Glomerular visceral epithelial cell (primary cell): Measurements from ENCODE around the gene SFRP2.
A peak's percentile ranks its signal among the peaks of the same experiment; 100 is the strongest.

Experiments
- DNase-seq: peaks from one replicate; pipeline ENCODE4 v3.0.0-alpha.2; 2016; ENCODE audit errors: extremely low spot score

The SFRP2 gene

DNA sequence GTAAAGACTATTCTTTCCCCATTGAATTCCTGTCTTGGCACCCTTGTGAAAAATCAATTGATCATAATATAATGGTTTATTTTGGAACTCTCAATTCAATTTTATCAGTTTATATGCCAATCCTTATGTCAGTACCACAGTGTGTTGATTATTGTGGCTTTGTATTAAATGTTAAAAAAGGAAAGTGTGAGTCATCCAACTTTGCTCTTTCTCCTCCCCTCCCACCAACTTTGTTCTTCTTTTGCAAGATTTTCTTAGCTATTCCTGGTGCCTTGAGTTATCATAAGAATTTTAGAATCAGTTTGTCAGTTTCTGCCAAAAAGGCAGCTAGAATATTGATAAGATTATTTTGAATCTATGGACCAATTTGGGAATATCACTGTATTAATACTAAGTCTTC, 17.8 kb downstream of the SFRP2 start:
- DNase-seq = no peak

DNA sequence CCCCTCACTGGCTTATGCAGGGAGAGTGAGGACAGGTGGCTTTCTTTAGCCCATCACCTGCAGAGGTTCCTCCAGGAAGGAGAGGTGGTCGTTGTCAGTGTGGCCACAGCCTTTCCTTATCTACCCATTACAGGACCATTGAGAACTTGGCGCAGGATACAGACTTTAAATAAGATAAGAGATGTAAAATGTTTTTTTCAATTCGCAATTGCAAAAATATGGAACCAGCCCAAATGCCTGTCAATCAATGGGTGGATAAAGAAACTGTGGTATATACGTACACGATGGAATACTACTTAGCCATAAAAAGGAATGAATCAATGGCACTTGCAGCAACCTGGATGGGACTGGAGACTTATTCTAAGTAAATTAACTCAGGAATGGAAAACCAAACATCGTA, 22.1 kb downstream of the SFRP2 start:
- no peak for DNase-seq

DNA sequence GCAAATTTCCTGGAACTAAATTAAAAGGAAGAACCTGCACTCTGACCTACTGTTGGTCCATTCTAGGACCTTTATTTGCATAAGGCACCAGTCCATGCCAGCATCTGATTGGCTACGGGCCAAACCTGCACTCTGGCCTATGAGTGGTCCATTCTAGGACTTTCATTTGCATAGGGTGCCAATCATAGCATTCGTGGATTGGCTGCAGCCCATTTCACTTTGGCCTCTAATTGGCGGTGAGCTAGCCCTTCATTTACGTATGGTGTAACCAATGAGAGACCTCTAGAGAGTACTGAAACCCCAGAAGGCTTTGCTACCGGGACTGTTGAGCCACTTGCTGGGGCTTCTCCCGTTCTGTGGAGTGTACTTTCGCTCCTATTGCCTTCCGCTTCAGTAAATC, 23.0 kb downstream of the SFRP2 start:
- DNase-seq = no peak

DNA sequence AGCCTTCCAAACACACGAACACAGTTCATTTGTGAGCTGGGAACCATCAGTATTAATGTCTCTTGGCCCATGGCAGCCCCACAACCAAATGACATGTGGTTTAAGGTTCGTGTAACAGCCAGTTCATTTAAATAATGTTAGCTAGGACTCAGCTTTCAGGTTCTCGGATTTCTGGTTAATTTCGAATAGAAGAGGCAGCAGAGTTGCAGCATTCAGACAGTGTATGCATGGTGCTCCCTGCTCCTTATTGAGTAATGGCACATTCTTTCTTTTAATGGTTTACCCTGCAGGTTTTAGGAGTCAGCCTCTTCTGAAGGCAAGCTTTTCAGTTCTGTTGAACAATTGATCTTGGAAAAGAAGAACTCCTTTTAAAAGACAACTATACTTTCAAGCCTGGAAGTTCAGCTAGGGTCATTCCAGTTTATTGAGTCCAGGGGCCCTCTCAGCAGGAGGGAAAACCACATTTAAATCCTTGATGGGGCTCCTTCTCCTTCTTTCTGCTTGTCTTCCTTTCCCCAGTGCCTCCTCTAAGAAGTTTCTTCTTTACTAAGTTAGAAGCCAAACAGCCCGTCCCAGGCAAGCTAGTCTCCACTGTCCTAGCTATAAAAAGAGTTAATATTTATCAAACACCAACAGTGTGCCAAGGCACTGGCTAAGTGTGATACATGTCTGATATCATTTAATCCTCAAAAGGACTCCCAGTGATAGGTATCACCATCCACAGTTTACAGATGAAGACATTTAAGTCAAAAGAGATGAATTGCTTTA, 24.1 kb downstream of the SFRP2 start:
- DNase-seq = no peak

DNA sequence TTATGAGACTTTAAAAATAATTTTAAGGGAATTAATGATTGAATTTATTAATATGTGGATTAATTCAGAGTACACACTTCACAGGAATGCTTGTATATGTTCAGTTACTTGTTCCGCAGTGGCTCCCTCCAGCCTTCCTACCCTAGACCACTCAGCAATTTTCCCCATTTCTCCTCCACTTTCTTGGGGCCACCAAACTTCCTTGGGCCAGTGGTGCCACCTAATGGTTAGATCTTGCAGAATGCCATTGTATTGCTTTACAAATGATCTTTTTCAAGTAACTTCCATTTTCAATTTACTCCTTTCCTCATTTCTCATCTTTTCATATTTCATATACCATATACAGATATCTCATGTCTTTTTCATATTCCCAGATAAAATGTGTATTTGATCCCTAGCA, 25.5 kb downstream of the SFRP2 start:
- DNase-seq = no peak

DNA sequence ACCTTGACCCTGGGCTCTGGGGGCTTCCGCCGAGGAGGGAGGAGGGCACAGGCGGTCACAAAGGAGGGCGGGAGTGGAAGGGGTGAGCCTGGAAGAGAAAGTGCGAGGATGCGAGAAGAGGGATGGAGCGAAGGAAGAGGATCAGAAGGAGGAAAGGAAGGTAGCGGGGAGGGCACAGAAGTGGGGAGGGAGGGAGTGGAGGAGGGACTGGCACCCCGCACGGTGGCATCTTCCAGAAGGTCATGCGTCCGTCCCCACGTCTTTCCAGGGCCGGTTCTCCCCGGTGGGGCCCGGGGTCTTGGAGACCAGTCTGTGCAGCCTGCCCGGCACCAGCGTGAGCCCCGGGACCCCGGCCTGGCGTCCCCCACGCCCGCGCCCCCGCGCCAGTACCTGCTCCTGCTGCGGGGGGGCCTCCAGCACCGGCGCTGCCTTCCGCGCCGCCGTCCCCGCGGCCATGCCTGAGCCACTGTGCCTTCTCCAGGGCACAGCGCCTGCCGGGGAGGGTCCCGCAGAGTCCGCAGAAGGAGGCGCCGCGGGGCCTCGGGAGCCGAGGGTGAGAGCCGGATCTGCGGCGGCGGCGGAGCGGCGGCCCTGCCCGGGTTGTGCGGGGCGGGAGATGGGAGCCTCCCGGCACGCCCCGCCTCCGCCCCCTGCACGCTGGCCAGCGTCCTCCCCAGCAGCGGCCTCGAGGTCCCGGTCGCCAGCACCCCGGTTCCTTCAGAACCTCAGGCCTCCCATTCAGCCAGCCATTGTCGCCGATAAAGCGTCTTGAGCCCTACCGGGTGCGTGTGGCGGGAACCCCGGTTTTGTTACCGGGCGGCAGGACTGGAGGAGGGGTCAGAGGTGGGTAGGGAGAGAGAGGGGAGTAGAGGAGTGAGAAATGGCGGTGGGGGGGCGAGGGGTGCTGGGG, 29.2 kb downstream of the SFRP2 start, which contains the start of gene RNF175:
TSS of gene RNF175 (minus strand) at position 618 of the 910 bp plus-strand sequence. CDS start at position 456, 162 bp downstream.
- no peak for DNase-seq

DNA sequence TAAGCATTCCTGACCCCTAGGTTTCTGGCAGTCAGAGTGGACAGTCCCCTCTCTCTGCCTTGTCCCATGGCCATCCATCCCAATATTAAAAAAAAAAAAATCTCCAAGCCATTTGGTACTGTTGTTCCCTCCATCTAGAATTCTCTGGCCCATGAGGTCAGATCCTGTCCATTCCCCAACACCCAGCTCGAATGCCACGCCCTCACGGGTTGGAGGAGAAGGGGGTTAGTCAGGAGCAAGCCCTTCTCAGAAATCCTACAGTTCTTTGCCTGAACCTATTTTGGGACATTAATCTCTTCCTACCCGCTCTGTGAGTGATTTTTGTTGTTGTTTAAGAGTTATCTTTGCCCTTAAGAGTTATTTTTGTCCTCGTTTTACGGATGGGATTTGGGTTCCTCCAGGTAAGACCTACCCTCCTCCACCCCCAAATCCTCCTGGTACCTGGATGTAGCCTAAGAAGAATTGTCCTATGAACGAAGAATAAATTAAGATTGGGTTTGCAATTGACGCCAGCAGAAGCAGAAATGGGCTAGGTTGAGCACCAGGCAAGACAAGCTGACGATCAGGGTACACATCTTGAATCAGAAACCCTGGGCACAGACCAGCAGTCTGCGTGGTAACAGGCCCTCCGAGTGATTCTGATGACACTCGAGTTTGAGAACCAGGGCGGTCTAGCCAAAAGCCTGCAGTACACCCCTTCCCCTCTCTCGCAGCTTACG, 30.0 kb downstream of the SFRP2 start:
- no peak for DNase-seq

DNA sequence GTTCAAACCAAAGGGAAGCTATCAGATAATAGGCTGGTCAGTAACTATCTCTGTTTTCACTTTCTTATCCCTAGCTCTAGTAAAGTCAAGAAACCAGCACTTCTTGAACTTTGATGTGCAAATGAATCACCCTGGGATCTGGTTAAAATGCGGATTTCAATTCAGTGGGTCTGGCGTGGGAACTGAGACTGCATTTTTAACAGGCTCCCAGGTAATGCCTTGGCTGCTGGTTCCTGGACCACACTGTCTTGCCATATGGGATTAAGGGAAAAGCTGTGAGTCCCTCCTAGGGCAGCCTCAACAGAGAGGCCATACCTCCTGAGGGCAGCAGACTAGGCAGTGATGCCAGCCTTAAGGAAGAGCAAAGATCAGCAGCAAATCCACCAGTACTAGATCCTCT, 30.7 kb downstream of the SFRP2 start:
- no peak for DNase-seq

DNA sequence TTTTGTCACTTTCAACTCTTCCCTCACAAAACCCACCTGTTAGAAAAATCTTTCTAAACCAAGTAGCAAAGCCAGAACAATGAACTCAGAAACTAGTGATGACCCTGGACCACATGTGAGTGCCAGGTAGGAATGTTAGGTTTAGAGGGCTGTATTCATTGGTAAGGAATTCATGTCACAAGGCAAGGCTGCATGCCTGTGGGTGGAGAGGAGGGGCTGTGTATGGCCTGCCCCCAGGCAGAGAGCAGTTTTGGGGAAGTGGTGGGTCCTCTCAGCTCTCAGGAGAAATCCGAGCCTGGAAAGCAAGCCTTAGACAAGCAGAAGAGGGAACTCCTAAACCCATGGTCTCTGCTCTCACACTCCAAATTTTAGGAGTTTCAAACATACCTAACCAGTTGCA, 31.5 kb downstream of the SFRP2 start:
- DNase-seq = peak; percentile 30

DNA sequence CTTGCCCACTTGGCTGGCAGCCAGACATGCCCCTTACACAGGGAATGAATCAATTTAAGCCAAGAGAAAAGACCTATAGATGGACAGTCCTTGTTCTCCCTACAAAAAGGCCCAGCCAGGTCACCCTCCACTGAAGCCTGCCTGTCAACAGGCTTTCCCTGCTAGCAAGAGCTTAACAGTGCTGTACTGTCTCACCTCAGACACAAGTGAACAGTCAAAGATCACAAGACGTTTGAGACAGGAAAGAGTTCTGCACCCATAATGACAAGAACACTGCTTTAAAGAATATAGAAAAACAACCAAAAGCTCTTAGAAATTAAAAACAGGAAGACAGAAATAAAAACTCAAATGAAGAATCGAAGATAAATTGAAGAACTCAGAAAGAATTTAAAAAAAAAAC, 33.7 kb downstream of the SFRP2 start:
- no peak for DNase-seq

DNA sequence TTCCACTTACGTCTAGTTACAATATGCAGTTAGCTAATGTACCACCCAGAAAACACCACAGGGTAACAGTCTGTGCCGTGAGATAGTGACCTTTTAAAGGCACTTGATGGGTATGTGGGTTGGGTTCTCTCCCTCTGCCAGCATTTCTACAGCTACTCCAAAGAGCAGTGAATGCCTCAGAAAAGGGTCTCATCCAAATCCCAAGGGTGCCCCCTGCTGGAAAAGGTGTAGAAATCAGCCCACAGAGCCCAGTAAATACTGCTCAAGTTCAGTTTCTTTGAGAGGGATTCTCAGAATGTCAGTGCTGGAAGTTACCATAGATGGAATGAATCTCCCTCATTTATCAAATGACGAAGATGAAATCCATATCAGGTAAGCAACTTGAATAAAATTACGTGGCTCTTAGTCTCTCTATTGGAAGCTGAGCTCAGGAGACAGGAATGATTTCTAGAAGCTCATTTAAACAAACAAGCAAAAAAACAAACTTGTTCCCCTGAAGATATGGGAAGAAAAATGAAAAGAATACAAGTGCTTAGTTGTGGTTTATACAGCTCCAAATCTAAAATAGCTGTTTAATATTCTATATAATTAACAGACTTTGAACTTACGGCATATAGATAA, 38.6 kb downstream of the SFRP2 start:
- DNase-seq = peak; percentile 75

DNA sequence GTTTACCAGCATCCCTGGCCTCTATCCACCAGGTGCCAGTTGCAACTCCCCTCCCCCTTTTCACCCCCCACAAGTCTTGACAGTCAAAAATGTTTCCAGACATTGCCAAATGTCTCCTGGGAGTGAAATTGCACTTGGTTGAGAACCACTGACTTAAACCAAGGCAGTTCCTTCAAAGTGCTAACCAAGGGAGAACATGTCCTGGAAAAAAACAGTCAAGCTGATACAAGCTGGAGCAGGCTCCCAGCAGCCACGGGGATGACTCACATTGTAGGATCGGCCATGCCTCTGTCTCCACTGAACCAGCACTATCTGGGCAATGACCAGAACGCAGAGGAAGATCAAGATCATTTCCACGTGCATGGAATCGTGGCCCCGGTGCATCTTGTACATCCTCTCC, 40.5 kb downstream of the SFRP2 start:
- DNase-seq = peak; percentile 76

DNA sequence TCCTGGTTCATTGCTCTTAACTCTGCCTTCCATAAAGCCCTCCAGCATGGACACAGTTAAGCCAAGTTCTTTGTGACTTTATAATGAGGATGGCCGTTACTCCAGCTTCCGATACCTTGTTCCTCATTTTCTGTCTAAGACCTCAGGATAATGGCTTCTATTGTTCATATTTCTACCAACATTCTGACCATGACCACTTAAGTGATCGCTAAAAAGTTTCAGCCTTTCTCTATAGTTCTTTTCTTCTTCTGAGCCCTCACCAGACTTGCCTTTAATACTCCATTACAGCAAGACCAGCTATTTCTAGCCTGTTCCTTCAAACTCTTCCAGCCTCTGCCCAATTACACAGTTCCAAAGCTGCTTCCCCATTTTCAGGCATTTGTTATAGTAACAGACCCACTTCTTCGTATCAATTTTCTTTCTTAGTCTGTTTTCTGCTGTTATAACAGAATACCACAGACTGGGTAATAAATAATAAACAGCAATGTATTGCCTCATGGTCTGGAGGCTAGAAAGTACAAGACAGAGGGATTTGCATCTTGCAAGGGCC, 41.4 kb downstream of the SFRP2 start:
- no peak for DNase-seq

DNA sequence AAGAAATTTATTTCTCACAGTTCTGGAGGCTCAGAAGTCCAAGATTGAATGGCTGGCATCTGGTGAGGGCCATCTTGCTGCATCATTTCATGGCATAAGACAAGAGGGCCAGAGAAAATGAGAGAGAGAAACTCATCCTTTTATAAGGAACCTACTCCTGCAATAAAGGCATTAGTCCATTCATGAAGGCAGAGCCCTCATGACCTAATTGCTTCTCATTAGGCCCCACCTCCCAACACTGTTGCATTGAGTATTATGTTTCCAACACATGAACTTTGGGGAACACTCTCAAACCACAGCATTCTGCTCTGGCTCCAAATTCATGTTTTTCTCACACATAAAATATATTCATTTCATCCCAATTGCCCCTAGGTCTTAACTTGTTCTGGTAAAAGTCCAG, 43.2 kb downstream of the SFRP2 start:
- no peak for DNase-seq

DNA sequence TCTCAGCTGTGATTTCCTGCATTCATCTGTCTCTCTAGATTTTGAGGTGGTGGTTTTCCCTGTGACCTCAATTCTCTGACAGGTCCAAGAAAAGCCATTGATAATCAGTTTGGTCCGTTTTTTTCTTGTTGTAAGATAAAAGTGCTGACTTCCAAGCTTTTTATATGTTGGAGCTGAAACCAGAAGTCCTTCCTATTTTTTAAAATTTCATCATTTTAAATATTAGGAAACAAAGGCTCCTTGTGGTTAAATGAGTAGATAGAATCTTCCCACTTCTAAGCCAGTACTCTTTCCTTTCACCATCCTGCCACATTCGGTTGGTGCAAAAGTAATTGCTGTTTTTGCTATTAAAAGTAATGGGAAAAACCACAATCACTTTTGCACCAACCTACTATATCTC, 47.3 kb downstream of the SFRP2 start:
- no peak for DNase-seq

DNA sequence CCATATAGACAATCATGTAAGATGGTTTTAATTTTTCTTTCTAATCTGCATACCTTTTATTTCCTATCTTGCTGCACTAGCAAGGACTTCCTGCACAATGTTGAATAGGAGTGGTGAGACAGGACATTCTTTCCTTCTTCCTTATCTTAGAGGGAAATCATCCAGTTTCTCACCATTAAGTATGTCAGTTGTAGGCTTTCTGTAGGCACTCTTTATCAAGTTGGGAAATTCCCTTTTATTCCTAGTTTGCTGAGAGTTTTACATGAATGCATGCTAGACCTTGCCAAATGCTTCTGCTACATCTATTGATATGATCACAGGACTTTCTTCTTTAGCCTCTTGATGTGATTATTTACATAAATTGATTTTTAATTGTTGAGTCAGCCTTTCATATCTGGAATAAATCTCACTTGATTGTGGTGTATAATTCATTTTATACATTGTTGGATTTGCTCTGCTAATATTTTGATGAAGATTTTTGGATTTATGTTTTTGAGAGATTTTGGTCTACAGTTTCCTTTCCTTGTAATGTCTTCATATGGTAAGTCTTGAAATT, 52.9 kb downstream of the SFRP2 start:
- no peak for DNase-seq

DNA sequence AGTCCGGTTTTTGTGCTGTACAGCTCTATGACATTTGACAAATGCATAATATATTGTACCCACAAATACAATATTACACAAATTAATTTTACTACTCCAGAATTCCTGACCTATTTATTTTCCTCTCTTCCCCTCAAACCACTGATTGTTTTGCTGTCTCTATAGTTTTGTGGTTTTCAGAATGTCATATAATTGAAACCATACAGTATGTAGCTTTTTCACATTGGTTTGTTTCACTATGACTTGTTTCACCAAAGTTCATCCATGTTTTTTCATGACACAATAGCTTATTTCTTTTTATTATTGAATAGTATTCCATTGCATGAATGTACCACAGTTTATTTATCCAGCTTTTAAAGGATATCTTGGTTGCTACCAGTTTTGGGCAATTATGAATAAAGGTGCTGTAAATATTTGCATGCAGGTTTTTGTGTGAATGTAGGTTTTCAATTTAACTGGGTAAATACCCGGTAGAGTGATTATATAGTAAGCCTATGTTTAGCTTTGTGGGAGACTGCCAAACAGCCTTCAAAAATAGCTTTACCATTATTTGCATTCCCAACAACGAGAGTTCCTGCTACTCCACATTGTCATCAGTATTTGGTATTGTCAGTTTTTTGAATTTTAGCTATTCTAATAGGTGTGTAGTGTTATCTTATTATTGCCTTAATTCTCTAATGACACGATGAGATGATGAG, 55.0 kb downstream of the SFRP2 start:
- no peak for DNase-seq

DNA sequence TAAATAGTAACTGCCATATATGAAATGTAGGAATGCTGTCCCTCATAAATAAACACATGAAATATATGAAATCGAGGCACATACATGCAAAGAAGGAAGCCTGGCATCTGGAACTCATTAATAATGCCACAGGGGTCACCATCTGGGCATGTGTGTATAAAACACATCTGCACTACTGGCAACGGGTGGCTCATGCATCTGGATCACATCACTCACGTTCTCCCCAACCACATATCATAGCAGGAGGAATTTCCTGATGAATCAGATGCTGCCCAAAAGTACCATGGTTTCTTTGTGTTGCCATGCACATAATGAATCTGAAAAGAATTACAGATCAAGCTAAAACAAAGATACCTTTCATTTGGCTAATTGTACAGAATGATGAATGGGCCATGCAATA, 57.6 kb downstream of the SFRP2 start:
- DNase-seq = peak; percentile 66
